Heart right ventricle (tissue), 16 donors: ENCODE results near the gene LGALS1. TPM values are rescaled to one million over a fixed set of nuclear protein-coding genes. Genes with fewer than 3 reads are reported as not detected.

ENCODE experiments used
- ATAC-seq, 8 donors: fragments of 200-7000 bp; cut with Tn5 transposase; one replicate each; pipeline ENCODE4 v1.9.1; 2020; ENCODE audit warnings: mild to moderate bottlenecking in 8 of 8, moderate library complexity in 8 of 8, moderate number of reproducible peaks in 1 of 8
- DNase-seq, 2 donors: peaks; one replicate each; pipeline ENCODE4 v3.0.0-alpha.2; 2020
- H3K27ac ChIP-seq, 10 donors: fragments of 200-600 bp; sonication (generic) in 2 of 10; one replicate each; pipeline versions ENCODE4 v1.5.0 to v1.8.0; 2020 to 2022; ENCODE audit warnings: mild to moderate bottlenecking in 3 of 10
- H3K27me3 ChIP-seq, 7 donors: fragments of 200-600 bp; one replicate each; pipeline ENCODE4 v1.8.0; 2021 to 2022; ENCODE audit warnings: mild to moderate bottlenecking in 2 of 7
- H3K36me3 ChIP-seq, 9 donors: fragments of 200-600 bp; sonication (generic) in 1 of 9; one replicate each; pipeline versions ENCODE4 v1.5.0 to v1.8.0; 2020 to 2022; ENCODE audit warnings: mild to moderate bottlenecking in 2 of 9
- H3K4me1 ChIP-seq, 9 donors: fragments of 200-600 bp; sonication (generic) in 1 of 9; one replicate each; pipeline versions ENCODE4 v1.5.0 to v1.8.0; 2020 to 2022; ENCODE audit warnings: mild to moderate bottlenecking in 4 of 9
- H3K4me3 ChIP-seq, 10 donors: fragments of 200-600 bp; sonication (generic) in 2 of 10; one replicate each; pipeline versions ENCODE4 v1.5.0 to v1.8.0; 2020 to 2022; ENCODE audit warnings: mild to moderate bottlenecking in 7 of 10, moderate library complexity in 2 of 10
- H3K9me3 ChIP-seq, 11 donors: fragments of 200-600 bp in 10 of 11; sonication (generic) in 2 of 11; one replicate each; pipeline versions ENCODE4 v1.5.0 to v1.8.0; 2013 to 2022; ENCODE audit warnings: mild to moderate bottlenecking in 2 of 11, control low read depth in 1 of 11, moderate library complexity in 1 of 11
- WGBS, 2 donors: extraction: QIAGEN DNeasy Blood & Tissue Kit; methylation state at CpG; one replicate each; pipeline ENCODE4 v1.1.7; 2013; ENCODE audit warnings: inconsistent platforms in 1 of 2; 5-methylcytosine and 5-hydroxymethylcytosine counted together
- intact Hi-C, 10 donors: fragments of 100-400 bp; cut with DNase I; formaldehyde crosslinking; loops; one replicate each; pipeline versions ENCODE4 v1.11.1 to v1.14.2; 2022
- polyA plus RNA-seq, 2 donors: library from polyadenylated mRNA; stranded (reverse); fragments of 200-250 nt; gene quantifications; one replicate each; pipeline ENCODE4 v1.2.3, GENCODE V29; 2013
- total RNA-seq, 10 donors: library from RNA; stranded (reverse); fragmentation: NEBNext Ultra II Directional in 3 of 10; extraction: Animal tissue kit (Norgen Biotek cat#: 25700) in 3 of 10; gene quantifications; one replicate each; pipeline versions ENCODE4 v1.2.1 to v1.2.4, GENCODE V29; 2021 to 2023
- TF ChIP-seq, protein P1 (sequence below), 9 donors: fragments of 200-600 bp; sonication (generic) in 2 of 9; IDR thresholded peaks; one replicate each; pipeline versions ENCODE4 v1.5.0 to v1.8.0; 2021 to 2022; ENCODE audit warnings: antibody characterized with exemption in 9 of 9, mild to moderate bottlenecking in 5 of 9, moderate library complexity in 1 of 9
- donor health status: Arrhythmogenic right ventricular cardiomyopathy.
- donor health status: ischemic (EF 13 %, LVEDD 7.1; RV severe dilation, severe dysfunction).
- donor health status: healthy with polysubstance abuse.
- donor health status: DM: no; HTN: yes; CAD: no.
- donor health status: DM: no; HTN: no; CAD: no.
- donor health status: ischemic (EF 25% LVEDD 6.9; RV normal size, moderate dysfunction).
- donor health status: ischemic (EF 25% LVEDD 5.7; RV mildly dilated, moderate dysfunction).
- donor health status: healthy.
- donor health status: DM: yes; HTN: yes; CAD: no.
- donor health status: Ischemic cardiomyopathy.
- donor health status: ischemic (EF 35%, LVEDD 5.7; RV mildly dilated, moderate dysfunction).
- donor health status: nonischemic (EF 11% LVEDD 7.7; RV severe dilation, severe dysfunction).
- donor health status: DM: yes; HTN: yes; CAD: no.
- donor health status: PGD.
- donor health status: ischemic (EF 29% LVEDD 5.4; RV normal size, mild dysfunction).
- donor health status: nonischemic (EF 23%, LVEDD 6.1; RV moderate dilation, normal function).

Gene LGALS1
- total and polyA plus RNA-seq, 12 donors = 651 to 4,200 (median 803) TPM

DNA sequence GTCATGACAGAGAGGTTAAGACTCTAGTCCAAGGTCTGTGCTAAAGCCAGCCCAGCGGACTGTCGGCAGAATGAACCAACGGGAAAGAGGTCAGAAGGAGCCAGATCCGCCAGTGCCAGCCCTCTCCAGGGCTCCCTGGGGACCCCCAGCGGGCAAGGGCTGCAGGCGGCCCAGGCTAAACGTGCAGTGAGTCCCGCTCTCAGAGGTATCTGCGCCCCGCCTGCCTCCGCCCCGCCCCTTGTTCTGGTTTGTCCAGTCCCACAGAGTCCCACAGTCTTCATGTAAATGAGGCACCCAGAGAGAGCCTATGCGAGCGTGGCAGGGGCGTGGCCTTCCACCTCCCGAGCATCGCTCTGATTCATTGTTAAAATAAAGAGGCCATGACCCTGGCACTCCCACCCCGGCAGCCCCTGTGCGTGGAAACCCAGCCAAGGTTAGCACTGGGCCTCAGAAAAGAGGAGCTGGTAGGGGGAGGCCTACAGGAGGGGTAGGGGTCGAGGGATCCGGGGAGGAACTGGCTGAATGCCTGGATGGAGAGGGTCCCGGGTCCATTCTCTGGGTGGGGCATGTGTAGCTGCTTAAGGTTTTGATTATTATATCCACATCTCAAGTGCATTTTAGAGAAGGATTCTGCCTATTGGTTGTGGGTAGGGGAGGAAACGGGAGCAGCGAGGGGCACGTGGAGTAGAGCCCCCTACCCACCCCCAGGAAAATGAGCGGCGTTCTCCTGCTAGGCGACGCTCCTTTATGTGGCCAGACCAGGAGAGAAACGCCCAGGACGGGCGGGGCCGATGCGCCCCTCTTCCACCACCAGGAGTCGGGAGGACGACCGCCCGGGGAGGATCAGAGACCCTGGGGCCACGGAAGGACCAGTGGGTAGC is 21.5 kb downstream of the LGALS1 start, which contains the start of gene TRIOBP:
Gene TRIOBP, plus strand, starts transcription at position 392 of the 881 bp plus-strand sequence. CDS start 4,318 bp downstream, outside the sequence.
- 6 to 14% methylated on average over 38 to 39 of the region's 39 CpGs for WGBS, 2 donors
- Histone ChIP-seq H3K4me3 (peak within 1 kb of the TSS in 7 of 10 donors; percentile 11 to 44 (median 37)), H3K36me3 (peaks cover 0 to 30% (median 21%) of the 10 kb centered on the region in 9 donors), H3K27me3 (no peaks in the 10 kb centered on the region), H3K9me3 (no peaks in the 10 kb centered on the region), H3K27ac (peak within 1 kb of the TSS in 3 of 10 donors; percentile 31 to 52 (median 31)), H3K4me1 (peaks cover 0 to 31% (median 13%) of the 10 kb centered on the region in 9 donors)
- intact Hi-C loops = no loop called here
- TF ChIP-seq, protein P1, sequence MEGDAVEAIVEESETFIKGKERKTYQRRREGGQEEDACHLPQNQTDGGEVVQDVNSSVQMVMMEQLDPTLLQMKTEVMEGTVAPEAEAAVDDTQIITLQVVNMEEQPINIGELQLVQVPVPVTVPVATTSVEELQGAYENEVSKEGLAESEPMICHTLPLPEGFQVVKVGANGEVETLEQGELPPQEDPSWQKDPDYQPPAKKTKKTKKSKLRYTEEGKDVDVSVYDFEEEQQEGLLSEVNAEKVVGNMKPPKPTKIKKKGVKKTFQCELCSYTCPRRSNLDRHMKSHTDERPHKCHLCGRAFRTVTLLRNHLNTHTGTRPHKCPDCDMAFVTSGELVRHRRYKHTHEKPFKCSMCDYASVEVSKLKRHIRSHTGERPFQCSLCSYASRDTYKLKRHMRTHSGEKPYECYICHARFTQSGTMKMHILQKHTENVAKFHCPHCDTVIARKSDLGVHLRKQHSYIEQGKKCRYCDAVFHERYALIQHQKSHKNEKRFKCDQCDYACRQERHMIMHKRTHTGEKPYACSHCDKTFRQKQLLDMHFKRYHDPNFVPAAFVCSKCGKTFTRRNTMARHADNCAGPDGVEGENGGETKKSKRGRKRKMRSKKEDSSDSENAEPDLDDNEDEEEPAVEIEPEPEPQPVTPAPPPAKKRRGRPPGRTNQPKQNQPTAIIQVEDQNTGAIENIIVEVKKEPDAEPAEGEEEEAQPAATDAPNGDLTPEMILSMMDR (IDR thresholded peaks at IDR 0.05) = peak in 6 of 9 donors; percentile 28 to 67 (median 54)
- ATAC-seq (peak; percentile 97 to 99 (median 98)), DNase-seq (peak; percentile 93 to 94)

DNA sequence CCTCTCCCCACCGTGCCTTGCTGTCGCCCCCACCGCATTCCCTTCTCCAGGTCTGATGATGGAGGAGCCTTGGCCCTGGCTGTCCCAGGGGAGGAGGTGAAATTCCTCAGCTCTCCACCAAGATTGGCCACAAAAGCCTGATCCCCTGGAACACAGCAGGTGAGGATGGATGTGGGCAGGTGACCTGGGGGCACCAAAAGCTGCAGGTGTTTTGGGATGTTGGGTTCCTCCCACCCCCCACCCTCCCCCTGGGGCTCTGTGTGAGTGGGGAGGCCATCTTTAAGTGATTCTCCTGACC is 22.1 kb downstream of the LGALS1 start:
- ATAC-seq (no peak), DNase-seq (no peak)
- Histone ChIP-seq H3K27ac (no peak overlapping the region), H3K27me3 (no peaks in the 10 kb centered on the region), H3K36me3 (peaks cover 0 to 24% (median 15%) of the 10 kb centered on the region in 9 donors), H3K4me3 (no peak overlapping the region), H3K4me1 (peaks cover 0 to 33% (median 13%) of the 10 kb centered on the region in 9 donors), H3K9me3 (no peaks in the 10 kb centered on the region)
- intact Hi-C loops = no loop called here
- 46 to 55% methylated on average over 3 of the region's 3 CpGs for WGBS, 2 donors
- TF ChIP-seq, protein P1 (IDR thresholded peaks at IDR 0.05) = no peak

DNA sequence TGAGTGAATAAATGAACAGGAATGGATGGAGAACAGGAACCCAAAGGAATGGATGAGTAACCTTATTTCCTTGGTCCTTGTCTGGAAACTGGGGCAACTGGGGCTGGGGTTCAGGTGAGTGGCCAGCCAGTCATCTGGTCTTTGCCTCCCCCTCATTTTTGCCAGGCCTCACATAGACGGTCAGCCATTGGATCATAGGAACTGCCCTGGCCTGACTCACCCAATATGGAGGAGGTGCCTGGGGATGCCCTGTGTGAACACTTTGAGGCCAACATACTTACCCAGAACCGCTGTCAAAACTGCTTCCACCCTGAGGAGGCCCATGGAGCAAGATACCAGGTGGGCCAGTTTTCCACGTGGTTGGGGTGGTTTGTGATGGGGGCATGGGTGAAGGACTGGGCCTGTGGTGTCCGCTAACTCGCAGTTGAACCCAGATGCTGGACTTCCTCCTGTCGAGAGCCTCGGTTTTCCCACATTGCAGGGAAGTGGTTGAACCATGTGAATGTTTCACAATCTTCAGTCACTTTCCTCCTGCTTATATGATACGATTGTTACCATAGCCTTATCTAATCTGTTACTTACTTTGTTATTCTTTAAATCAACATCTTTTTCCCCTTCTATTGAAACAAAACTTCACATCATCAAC is 25.8 kb downstream of the LGALS1 start:
- Histone ChIP-seq H3K27ac (peak overlapping the region in 1 of 10 donors; percentile 47), H3K4me1 (peaks cover 0 to 27% (median 9%) of the 10 kb centered on the region in 9 donors), H3K9me3 (no peaks in the 10 kb centered on the region), H3K36me3 (no peaks in the 10 kb centered on the region), H3K4me3 (no peak overlapping the region), H3K27me3 (no peaks in the 10 kb centered on the region)
- intact Hi-C loops = no loop called here
- TF ChIP-seq, protein P1 (IDR thresholded peaks at IDR 0.05) = no peak
- no peak for DNase-seq
- 74 to 77% methylated on average over 8 of the region's 8 CpGs for WGBS, 2 donors
- ATAC-seq = no peak

DNA sequence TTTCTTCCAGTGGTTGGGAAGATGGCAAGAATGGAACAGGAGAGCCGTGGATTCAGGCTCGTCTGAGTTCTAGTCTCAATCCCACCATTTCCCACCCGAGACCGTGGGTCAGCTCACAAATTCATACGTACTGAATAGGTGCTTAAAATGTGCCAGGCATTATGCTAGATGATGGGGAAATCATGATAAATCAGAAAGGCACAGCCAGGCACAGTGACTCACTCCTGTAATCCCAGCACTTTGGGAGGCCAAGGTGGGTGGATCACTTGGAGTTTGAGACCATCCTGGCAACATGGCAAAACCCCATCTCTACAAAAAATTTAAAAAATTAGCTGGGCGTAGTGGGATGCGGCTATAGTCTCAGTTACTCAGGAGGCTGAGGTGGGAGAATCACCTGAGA is 28.5 kb downstream of the LGALS1 start:
- Histone ChIP-seq H3K36me3 (no peaks in the 10 kb centered on the region), H3K4me3 (no peak overlapping the region), H3K9me3 (no peaks in the 10 kb centered on the region), H3K27me3 (no peaks in the 10 kb centered on the region), H3K4me1 (peaks cover 0 to 25% (median 7%) of the 10 kb centered on the region in 9 donors), H3K27ac (no peak overlapping the region)
- 83 to 91% methylated on average over 7 of the region's 7 CpGs for WGBS, 2 donors
- TF ChIP-seq, protein P1 (IDR thresholded peaks at IDR 0.05) = no peak
- ATAC-seq = no peak
- no peak for DNase-seq
- intact Hi-C loops = no loop called here
